ENCODE results near the gene RPL36.

Gene RPL36

DNA sequence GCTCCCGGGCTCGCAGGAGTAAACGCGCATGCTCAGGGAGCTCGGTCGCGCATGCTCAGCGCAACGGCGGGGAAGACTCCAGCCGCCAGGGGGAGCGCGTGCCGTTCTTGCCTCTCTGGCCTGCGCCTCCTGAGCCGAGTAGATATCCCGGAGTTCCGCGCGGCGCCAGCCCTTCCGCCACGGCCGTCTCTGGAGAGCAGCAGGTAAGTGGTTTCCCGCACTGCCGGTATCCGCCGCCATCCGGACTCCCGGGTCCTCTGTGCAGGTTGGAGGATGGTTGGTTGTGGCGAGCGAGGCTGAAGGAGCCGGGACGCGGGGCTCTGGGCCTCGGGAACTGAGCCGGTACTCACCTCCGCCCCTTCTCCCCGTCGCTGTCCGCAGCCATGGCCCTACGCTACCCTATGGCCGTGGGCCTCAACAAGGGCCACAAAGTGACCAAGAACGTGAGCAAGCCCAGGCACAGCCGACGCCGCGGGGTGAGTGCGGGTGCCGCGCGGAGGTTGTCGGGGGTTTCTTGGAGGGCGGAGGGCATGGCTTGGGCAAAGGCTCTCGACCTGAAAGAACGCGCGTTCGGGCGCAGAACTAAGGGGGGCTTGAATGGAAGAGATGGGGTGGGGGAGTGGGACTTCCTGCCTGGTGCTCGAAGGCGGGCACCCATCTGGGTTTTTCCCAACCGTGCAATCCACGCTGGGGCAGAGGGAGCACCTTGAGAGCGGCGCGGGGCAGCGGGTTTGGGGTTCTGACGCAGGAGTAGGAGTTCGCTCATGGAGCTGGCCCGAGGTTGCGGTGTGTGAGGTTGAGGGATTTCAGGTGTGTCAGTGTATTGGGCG is at the start of gene RPL36:
TSS of gene RPL36 (plus strand) at position 171 of the 830 bp plus-strand sequence. CDS start at position 384, 213 bp downstream.
- DNase-seq (ENCODE audit: low read depth in 2 of 2, low spot score in 1 of 2): peak; percentile 94 to 97

DNA sequence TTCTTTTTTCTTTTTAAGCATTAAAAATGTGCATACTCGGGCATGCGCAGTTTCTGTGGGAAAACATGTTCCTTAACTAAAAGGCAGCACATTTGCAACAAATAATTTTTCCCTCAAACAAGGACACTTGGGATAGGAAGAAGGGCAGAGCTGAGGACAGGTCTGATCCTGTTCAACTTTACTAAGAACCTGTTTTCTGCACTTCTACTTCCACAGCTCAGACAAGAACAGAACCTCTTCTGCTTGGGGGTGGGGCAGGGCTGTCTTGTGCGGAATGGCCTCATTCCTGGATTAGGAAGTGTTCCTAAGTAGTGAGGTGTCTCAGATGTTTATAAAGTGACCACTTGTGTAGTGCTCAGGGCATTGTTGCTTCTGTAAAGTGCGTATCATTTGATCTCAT is 48.9 kb upstream of the RPL36 start:
- DNase-seq (ENCODE audit: low read depth in 2 of 2, low spot score in 1 of 2): no peak

DNA sequence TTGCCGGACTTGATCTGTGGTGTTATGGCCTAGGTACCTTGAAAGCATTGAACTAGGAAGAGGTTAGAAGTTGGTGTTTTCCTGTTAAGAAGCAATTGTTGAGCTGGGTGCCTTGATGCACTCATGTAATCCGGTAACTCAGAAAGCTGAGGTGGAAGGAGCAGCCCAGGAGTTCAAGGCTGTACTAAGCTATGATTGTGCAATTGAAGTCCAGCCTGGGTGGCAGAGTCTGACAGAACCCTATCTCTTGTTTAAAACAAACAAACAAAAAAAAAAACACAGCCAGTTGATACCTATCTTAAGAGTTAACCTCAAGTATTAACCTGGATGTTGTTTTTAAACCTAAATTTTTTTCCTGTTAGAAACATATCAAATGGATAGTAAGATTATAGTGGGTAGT is 47.9 kb upstream of the RPL36 start:
- DNase-seq (ENCODE audit: low read depth in 2 of 2, low spot score in 1 of 2): no peak

DNA sequence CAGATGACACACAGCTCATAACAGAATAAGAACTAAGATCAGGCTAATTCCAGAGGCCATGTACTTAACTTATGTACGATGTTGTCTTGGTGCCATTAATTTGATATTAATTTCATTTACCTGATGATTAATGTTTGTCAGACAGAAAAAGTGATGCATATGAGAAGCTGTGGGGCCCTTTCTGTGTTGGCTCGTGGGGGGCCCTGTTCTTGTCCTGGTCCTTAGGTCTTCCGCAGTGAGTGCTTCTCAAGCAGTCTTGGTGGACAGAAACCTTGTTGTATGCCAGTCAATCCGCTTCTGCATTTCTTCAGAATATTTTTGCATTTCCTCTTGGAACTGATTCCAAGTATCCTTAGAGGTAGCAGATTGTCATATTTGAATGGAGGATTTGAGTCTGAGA is 47.0 kb upstream of the RPL36 start:
- DNase-seq (ENCODE audit: low read depth in 2 of 2, low spot score in 1 of 2): no peak

DNA sequence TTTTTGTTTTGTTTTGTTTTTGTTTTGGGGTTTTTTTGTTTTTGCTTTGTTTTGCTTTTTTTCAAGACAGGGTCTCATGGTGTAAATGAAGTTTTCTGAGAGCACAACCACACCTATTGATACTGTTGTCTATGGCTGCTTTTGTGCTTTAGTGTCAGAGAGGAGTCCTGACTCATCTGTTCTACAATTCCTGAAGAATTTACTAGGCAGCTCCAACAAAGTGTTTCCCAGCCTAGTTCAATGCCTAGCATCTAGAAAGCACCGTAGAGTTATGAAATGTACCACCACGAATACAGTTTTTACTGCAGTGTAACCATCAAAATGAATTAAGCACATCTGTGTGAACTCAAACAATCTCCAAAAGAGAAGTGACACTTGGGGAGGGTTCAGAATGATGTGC is 46.1 kb upstream of the RPL36 start:
- DNase-seq (ENCODE audit: low read depth in 2 of 2, low spot score in 1 of 2): no peak

DNA sequence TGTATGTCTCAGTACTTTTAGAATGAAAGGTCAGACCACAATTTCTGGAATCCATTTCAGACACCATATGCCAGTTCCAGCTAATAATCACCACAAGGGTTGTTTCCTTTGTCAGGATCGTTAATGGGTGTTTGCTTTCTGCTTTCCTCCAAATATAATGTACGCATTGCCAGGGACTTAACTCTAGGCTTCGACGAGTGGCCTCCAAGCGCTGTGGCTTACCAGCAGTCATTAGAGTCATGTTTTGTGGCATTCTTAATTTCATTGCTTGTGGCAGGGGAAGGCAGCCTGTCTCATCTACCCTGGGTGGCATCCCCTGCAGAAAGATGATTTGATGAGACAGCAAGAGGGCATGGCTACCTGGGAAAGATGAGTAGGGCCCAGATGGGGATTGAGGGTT is 44.7 kb upstream of the RPL36 start:
- no peak for DNase-seq (ENCODE audit: low read depth in 2 of 2, low spot score in 1 of 2)

DNA sequence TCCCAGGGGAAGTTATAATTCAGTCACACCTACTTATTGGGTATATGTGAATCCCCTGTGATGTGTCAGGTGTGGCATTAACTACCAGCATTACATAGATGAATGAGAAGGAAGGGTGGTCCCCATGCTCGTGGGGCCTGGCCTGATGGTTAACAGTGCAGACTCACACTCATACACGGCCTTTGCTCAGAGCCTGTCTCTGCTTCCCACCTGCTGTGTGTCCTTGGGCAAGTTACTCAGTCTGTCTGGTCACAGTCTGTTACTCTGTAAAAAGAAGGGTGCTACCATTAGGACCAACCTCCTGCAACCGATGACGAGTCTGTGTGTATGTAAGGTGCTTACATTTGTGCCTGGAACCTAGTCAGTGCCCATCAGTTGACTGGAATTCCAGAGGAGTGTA is 43.4 kb upstream of the RPL36 start:
- DNase-seq (ENCODE audit: low read depth in 2 of 2, low spot score in 1 of 2): no peak

DNA sequence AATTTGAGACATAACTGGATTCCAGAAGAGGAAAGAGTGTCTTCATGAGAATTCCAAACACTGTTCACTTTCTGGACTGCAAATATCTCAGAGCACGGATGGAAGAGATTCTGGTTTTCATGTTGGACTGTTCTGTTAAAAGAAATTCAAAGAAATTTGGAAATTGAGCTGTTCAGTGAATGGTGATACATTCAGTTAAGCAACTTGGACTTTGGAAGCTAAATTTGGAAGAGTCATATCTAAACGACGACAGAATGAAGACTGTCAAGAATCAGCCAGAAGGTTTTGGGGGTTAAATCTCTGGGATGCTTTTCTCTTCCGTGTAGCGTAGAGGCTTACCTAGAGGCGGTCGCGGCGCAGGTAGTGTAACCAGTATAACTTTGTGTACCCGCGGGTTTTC is 41.6 kb upstream of the RPL36 start:
- no peak for DNase-seq (ENCODE audit: low read depth in 2 of 2, low spot score in 1 of 2)

DNA sequence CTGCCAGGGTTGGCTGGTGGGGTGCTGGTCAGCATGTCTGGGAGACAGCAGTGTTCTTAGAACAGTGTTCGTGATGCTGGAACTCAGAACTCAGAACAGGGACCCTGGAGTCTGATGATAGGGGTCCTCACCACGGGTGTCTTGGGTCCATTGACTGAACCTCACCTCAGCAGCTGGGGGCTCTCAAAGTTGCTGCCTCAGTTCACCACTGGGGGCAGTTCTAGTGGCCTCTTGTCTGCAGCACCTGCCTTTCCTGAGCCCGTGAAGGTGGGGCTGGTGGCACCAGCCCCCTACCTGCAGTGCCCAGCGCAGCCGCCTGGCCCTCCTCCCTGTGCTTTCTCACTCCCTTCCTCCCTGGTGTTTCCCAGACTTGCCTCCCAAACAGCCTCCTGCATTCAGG is 38.7 kb upstream of the RPL36 start:
- no peak for DNase-seq (ENCODE audit: low read depth in 2 of 2, low spot score in 1 of 2)

DNA sequence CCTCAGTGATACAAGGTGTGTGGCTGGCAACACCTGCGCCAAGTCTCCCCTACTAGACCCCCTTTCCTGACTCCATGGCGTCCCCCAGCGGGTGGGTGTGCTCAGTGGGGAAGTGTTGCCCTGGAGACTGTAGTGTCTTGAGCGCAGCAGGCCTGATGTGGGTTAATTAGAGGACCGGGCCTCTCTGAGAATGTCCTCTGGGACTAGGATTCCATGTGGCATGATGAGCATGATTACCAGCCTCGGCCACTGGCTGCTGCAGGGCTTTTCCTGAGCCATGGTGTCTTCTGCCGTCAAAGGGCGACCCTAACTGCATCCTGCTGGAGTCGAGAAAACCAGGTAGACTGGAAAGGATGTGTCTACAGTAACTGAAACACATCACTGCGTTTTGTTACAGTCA is 37.8 kb upstream of the RPL36 start:
- no peak for DNase-seq (ENCODE audit: low read depth in 2 of 2, low spot score in 1 of 2)

DNA sequence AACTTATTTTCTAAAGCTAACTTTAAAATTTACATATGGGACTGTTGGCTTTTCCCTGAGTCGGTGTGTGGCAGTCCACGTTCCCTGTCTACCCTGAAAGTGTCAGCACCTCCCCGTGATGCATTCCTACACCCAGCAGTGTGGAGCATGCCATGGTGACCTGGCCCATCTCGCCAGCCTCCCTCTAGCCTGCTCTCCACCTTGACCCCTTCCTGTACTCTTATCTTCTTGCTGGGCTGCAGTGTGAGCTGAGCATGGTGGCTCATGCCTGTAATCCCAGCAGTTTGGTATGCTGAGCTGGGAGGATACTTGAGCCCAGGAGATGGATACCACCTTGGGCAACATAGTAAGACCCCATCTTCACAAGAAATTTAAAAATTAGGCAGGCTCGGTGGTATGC is 35.2 kb upstream of the RPL36 start:
- DNase-seq (ENCODE audit: low read depth in 2 of 2, low spot score in 1 of 2): no peak

DNA sequence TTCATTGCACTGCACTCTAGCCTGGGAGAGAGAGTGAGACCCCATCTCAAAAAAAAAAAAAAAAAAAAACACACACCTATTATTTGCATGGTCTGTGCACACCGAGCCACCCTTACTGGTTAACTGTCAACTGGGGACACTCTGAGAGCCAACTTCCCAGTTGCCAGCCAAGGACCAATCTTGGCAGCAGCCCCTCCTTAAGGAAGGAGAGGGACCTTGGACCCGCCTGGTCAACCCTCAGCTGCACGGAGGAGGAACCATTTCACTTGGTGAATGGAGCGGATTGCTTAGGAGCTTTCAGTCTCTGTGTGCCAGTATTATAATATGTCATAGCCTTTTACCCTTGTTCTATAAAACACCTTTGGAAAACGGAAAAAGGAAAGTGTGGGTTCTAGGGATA is 34.7 kb upstream of the RPL36 start:
- DNase-seq (ENCODE audit: low read depth in 2 of 2, low spot score in 1 of 2): no peak

DNA sequence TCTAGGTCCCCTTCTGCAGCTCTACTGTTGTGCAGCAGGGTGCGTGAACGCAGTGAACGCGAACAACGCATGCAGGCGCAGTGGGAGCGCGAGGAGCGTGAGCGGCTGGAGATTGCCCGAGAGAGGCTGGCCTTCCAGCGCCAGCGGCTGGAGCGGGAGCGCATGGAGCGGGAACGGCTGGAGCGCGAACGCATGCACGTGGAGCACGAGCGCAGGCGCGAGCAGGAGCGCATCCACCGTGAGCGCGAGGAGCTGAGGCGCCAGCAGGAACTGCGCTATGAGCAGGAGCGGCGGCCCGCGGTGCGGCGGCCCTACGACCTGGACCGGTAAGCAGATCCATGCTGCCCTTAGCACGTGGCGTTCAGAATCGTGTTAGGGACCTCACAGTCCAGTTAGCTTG is 28.6 kb upstream of the RPL36 start:
- DNase-seq (ENCODE audit: low read depth in 2 of 2, low spot score in 1 of 2): no peak

DNA sequence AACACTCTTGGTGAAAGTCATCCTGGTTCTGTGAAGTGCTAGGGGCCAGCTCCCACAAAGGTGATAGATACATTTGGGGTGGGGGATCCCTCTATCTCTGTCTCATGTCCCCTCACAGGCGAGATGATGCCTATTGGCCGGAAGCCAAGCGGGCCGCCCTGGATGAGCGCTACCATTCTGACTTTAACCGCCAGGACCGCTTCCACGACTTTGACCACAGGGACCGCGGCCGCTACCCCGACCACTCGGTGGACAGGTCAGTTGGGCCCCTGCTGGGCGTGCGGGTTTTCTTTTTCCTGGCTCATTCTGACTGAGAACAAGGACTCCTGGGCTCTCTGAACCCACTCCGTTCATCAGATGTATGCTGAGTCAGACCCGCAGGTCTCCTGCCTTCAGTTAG is 26.2 kb upstream of the RPL36 start:
- no peak for DNase-seq (ENCODE audit: low read depth in 2 of 2, low spot score in 1 of 2)

DNA sequence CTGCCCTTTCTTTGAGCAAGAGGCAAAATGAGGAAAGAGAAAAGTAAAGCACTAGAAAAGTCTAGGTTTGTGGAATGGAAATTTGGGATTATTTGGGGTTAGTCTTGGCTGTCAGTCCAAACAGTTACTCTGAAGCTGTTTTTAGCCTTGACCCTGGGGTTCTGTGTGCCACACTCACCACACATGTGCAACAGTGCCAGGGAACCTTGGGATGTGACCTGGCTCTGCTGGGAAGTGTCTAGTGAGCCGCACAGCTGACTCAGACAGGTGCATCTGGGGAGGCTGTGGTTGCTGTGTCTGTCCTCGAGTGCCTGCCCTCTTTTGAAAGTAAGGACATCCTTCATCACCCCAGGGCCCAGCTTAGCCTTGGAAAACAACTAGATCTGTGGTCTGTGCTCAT is 25.6 kb upstream of the RPL36 start:
- DNase-seq (ENCODE audit: low read depth in 2 of 2, low spot score in 1 of 2): no peak

DNA sequence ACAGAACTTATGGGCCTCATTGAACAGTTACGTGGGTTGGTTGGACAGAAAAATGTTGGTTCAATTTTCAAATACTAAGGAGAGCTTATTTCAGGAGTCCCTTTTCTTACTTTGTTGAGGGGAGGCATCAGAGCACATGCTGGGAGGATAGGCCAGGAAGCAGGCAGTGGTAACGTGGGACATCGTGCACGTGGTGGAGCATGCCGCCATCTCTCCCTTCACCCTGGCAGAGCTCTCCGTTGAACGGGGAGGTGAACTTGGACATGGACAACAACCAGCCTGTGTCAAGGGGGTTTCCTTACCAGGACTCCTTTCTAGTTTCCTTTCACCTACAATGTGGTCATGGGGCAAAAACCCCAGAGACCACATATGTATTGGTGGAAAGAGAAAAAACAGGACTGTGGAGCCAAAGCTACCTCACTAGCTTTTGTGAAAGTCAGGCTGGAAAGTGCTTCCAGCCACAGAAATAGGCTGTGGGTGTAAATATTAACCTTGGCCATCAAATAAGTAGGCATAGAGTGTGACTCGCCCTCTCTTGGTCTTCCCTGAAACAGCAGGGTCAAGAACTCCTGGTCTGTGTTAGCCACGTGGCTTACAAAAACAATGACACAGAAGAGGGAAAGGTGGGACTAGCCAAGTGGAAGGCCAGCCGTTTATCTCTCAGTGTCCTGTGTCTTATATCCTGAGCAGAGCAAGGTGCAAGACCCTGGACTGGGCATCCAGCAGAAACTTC is 24.1 kb upstream of the RPL36 start:
- DNase-seq (ENCODE audit: low read depth in 2 of 2, low spot score in 1 of 2): no peak

DNA sequence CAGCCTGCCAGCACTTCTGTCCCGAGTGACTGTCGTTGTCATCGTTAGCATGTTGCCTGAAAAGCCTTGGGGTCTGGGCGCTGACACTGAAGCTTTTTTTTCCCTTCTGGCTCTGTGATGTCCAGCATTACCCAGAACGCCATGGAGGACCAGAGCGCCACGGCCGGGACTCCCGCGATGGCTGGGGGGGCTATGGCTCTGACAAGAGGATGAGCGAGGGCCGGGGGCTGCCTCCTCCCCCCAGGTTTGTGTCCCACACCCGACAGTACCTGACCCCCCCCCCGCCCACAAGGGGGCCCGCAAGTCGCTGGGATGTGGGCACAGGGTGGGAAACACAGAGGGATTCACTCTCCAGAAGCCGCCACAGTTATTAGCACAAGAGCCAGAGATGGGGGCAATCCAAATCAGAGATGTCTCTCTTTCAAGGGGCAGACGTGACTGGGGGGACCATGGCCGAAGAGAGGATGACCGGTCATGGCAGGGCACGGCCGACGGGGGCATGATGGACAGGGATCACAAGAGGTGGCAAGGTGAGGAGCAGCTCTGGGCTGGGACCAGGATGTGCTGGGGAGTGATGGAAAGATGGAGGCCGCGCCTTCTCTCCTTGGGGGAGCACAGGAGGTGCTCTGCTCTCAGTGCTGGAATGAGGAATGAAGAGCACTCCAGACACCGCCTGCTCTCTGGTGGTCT is 23.0 kb upstream of the RPL36 start:
- DNase-seq (ENCODE audit: low read depth in 2 of 2, low spot score in 1 of 2): no peak

DNA sequence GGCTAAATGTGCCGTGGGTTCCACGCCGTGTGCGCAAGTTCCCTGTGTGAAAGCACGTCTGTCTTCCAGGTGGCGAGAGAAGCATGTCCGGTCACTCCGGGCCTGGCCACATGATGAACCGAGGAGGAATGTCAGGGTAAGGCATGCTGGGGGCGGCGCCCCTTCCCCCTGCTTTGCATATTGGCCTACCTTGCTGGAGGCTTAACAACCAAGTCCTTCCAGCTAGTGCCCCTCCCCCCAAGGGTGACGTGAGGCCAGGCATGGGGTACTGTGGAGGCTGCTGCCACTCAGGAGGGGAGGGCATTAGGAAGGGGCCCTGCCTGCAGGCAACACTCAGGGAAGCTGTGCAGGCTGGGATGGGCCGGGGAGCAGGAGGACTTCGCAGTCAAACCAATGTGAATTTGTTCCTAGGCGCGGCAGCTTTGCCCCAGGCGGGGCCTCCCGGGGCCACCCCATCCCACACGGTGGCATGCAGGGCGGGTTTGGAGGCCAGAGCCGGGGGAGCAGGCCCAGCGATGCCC is 22.3 kb upstream of the RPL36 start:
- DNase-seq (ENCODE audit: low read depth in 2 of 2, low spot score in 1 of 2): no peak

DNA sequence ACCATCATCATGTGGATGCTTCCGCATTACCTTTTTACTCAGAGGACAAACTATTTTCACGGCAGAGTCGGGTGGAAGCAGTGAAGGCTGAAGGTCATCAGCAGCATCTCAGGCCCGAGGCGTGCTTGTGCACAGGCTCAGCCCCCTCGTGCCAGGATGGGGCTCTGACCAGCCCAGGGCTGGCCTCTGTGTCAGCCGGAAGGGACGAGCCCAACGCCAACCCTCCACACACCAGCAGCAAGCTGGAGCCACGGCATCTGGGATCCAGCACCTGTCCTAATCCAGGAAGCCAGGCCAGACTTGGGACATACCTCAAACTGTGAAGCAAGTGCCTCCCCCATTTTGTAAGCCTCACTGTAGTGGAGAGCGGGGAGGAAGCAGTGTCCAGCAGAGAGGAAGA is 20.9 kb upstream of the RPL36 start:
- no peak for DNase-seq (ENCODE audit: low read depth in 2 of 2, low spot score in 1 of 2)

DNA sequence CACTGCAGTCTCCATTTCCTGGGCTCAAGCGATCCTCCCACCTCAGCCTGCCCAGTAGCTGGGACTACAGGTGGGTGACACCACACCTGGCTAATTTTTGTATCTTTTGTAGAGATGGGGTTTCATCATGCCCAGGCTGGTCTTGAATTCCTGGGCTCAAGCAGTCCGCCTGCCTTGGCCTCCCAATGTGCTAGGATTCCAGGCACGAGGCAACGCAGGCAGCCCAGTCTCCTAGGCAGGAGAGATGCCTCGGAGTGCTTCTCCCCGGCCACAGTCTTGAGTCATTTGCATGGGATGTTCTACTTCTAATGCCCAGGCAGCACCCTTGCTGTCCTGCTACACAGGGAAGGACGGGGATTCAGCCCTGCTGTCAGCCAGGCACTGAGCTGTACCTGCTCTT is 18.5 kb upstream of the RPL36 start:
- DNase-seq (ENCODE audit: low read depth in 2 of 2, low spot score in 1 of 2): no peak

DNA sequence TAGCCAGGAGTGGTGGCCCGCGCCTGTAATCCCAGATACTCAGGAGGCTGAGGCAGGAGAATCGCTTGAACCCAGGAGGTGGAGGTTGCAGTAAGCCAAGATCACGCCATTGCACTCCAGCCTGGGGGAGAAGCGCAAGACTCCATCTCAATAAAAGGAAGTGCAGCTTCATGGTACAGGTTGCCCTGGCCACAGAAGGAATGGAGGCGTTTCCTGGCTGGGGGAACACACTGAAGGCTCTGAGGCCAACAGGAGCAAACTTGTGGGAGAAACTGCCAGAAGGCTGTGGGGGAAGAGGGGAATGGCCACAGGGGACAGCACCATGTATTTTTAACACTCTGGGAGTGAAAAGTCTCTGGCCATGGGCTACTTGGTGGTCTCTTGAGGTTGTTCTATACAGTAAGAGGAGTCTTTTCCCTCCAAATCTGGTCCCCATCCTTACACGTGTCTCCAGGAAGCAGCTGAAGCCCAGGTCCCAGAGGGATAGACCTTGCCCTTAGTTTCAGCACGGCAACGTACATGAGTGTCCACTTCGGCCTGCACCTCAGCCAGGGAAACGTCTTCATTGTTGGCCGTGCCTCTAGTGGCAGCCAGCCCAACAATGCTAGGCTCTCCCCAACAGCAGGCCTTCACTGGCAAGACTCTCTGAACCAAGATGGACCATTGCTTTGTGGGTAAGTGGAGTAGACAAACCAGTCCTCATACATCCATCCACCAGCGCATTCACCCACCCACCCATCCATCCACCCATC is 17.2 kb upstream of the RPL36 start:
- no peak for DNase-seq (ENCODE audit: low read depth in 2 of 2, low spot score in 1 of 2)
